AG09319 (cell line): ENCODE measurements around the gene ABHD6.
"Not testable (repeated sequence)": the region's sequence is repeated elsewhere in the genome, so short reads cannot be mapped to it uniquely, and the experiment has no call there.

Source experiments
- DNase-seq: peaks from one replicate; pipeline ENCODE4 v3.0.0-alpha.2; 2010; ENCODE audit warnings: low read depth; ENCODE audit errors: extremely low read depth
- TF ChIP-seq, protein P1 (sequence below): IDR thresholded peaks from 2 replicates; pipeline ENCODE4 v1.5.1; 2011; ENCODE audit warnings: low read depth, mild to moderate bottlenecking, inconsistent platforms, low read length, moderate library complexity

The ABHD6 gene

DNA sequence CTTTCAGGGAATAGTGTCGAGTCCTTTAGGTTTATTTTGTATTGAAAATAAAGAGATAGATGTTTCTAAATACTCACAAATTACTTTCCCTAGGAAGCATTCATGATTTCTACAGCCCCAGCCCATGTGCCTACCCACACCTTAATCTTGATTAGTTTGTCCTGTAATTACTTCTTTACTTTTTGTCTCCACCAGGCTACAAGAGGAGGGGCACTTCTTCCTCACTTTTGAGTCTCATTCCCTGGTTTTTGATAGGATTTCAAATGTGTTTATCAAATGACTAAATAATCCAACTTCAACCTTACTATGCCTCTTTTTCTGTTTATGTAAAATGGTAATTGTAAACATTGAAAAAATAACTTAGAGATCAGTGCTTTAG lies 96.9 kb downstream of the ABHD6 start:
- TF ChIP-seq, protein P1, sequence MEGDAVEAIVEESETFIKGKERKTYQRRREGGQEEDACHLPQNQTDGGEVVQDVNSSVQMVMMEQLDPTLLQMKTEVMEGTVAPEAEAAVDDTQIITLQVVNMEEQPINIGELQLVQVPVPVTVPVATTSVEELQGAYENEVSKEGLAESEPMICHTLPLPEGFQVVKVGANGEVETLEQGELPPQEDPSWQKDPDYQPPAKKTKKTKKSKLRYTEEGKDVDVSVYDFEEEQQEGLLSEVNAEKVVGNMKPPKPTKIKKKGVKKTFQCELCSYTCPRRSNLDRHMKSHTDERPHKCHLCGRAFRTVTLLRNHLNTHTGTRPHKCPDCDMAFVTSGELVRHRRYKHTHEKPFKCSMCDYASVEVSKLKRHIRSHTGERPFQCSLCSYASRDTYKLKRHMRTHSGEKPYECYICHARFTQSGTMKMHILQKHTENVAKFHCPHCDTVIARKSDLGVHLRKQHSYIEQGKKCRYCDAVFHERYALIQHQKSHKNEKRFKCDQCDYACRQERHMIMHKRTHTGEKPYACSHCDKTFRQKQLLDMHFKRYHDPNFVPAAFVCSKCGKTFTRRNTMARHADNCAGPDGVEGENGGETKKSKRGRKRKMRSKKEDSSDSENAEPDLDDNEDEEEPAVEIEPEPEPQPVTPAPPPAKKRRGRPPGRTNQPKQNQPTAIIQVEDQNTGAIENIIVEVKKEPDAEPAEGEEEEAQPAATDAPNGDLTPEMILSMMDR: no peak
- no peak for DNase-seq

DNA sequence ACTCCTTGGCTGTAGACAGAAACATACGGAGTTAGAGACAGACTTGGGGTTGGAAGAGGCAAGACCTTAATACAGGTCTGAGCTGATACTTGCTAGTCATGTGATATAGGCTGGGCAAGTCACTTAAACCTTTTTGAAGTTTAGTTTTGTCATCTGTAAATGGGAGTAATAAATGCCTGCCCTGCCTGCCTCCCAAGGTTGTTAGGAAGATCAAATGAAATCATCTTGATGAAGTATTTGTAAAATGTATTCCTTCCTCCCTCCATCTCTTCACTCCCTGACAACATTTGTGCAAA lies 98.0 kb downstream of the ABHD6 start:
- DNase-seq: no peak
- TF ChIP-seq, protein P1: no peak

DNA sequence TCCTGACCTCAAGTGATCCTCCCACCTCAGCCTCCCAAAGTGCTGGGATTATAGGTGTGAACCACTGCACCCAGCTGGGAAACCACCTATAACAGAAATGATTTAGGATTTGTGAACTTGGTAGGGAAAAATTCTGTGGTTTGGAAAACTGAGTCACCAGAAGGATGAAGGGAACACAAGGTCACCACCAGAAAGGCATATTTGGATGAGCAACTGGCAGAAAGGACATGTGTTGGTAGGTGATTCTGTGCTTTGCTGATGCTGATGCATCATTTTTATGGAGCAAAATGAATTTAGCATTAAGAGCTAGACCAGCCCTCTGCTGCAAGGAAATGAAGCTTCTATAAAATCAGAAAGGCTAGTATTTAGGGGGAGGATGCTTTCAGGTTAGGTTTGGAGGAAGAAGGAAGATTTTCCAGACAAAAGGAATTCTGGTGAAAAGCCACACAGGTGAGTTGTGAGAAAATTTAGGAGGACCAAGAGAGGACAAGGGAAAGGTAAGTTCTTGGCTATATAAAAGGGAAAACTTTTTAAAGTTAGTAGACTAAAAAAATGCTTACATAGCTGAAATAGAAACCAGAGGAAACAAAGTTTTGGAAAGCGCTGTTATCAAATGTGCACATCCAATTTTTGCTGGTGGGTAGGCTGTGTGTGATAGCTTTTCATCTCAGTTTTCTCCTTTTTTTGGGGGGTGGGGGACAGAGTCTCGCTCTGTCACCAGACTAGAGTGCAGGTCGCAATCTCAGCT lies 98.7 kb downstream of the ABHD6 start:
- DNase-seq: no peak
- TF ChIP-seq, protein P1: no peak

DNA sequence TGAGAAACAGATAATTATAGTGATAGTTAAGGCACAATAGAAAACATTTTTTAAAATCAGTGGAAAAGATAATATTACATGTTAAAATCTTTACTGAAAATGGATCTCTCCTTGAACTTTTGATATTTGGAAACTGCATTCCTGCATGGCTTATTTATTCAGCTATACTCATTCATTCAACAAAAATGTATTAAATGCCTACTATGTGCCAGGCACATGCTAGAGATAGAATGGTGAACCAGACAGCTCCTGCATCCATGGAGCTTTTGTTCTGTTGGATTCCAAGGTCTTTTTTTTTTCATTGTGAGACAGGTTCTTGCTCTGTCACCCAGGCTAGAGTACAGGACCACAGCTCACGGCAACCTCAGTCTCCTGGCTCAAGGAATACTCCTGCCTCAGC lies 99.6 kb downstream of the ABHD6 start:
- TF ChIP-seq, protein P1: no peak
- DNase-seq: no peak

DNA sequence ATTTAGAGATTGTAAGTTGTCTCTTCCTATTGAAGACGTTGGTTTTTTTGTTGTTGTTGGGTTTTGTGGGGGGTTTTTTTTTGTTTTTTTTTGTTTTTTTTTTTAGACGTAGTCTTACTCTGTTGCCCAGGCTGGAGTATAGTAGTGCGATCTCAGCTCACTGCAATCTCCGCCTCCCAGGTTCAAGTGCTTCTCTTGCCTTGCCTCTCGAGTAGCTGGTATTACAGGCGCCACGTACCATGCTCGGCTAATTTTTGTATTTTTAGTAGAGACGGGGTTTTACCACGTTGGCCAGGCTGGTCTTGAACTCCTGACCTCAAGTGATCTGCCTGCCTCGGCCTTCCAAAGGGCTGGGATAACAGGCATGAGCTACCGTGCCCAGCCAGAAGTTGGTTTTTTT lies 101.6 kb downstream of the ABHD6 start:
- not testable (repeated sequence) for DNase-seq

DNA sequence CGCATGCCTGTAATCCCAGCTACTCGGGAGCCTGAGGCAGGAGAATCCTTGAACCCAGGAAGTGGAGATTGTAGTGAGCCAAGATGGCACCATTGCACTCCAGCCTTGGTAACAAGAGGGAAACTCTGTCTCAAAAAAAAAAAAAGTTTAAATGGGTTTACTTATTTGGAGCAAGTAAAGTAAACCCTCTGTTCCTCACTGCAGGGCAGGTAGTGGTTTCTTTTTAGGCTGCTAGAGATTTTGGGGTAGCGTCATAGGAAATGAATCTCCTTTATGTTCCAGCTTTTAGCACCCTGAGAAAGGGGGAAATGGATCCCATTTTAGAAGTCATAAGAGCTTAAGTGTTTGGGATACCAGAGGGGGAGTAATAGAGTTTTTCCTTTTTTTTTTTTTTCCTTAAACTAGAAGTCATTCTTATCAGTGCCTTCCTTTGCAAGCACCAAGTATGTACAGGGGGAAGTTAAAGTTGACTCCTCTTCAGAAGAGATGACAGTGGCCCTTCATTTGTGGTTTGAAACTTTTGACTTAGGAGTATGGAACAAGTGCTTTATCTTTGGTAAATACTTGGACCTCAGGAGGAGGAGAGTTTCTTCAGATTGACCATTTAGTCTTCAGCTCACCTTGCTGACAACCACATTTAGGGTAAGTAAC lies 103.1 kb downstream of the ABHD6 start:
- TF ChIP-seq, protein P1: no peak
- no peak for DNase-seq

DNA sequence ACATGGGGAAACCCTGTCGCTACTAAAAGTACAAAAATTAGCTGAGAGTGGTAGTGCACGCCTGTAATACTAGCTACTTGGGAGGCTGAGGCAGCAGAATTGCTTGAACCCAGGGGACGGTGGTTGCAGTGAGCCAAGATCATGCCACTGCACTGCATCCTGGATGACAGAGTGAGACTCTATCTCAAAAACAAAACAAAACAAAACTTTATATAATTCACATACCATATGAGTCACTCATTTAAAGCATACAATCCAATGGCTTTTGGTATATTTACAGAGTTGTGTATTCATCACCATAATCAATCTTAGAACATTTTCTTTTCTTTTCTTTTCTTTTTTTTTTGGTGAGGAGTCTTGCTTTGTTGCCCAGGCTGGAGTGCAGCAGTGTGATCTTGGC lies 103.8 kb downstream of the ABHD6 start:
- no peak for DNase-seq
- TF ChIP-seq, protein P1: no peak

DNA sequence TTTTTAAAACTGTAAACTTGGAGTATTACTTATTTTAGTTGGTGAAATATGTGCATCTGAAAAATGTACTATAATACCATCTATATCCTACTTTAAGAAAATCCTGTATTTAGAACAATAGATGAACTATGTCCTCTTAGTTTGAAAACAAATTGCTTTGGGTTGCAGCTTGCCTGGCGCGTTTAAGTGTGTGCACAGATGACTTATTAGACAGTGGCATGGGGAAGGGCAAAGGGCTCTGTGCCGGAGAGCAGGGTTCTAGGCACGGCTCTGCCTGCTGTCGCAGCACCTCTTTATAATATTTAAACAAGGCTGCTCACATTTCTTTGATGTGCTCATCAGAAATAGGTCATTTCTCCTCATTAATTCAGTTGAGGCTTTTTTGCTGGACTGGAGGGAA lies 105.1 kb downstream of the ABHD6 start:
- TF ChIP-seq, protein P1: no peak
- DNase-seq: no peak
